GM18499 (cell line): ENCODE results near the gene CPXM2.
"Not testable (repeated sequence)": the region's sequence is repeated elsewhere in the genome, so short reads cannot be mapped to it uniquely, and the experiment has no call there.

Source experiments
- ATAC-seq: cut with Tn5 transposase; IDR thresholded peaks from one replicate; pipeline ENCODE4 v1.9.1; 2021; ENCODE audit warnings: moderate number of reproducible peaks; ENCODE audit not compliant: insufficient read depth, unreplicated experiment

CPXM2 gene

GRCh38 chr10:123754123-123754522 lies 137.5 kb downstream of the CPXM2 start:
- no peak for ATAC-seq

DNA sequence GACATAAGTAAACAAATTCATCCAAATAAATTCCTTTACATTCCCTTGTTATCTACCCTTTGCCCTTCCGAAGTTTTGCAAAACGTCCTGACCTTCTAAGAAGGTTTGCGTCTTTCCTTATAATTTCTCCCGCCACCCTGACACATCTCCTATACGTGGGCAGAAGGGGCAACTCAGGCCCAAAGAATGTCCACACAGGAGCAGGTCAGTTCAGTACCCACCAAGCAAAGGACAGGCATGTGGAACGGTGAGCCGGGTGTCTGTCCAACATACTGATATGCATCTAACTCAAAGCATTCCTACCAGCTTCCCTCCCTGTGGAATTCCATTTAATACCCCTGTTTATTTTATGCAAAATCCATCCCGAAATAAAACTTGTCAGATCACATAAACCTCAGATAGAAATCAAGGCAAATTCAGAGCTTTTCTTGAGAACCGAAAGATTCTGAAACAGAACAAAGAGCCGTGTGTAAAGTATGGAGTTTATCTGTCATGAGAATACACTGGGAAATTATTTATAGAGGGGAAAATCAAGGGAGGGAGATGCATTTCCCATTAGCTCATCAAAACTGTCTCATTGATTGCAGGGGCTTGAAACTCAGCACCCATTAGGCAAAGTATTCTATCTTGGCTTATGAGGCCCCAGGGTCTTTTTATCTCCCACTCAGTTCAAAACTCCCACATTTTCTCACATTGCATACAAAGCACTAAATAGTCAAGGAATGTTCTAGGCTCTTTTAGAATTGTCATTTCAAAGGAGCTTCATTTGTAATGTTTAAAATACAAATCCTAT lies 140.1 kb downstream of the CPXM2 start:
- no peak for ATAC-seq

GRCh38 chr10:123750901-123751300 lies 140.7 kb downstream of the CPXM2 start:
- no peak for ATAC-seq

GRCh38 chr10:123748711-123749110 lies 142.9 kb downstream of the CPXM2 start:
- no peak for ATAC-seq

DNA sequence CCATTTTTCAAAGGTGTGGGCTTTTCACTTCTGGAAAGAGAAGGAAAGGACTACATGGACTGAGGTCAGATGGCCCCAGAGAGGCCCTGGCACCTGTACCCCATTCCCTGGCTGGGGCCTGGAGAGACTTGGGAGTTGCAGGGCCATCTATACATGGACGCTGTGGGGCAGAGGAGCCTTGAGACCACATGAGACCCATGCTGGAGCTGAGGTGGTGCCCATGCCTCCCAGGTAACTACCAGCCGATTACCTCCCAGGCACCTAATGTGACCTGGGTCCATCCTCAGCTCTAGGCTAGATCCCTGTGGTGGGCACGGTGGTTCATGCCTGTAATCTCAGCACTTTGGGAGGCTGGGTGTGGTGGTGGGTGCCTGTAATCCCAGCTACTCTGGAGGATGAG lies 144.2 kb downstream of the CPXM2 start:
- no peak for ATAC-seq

DNA sequence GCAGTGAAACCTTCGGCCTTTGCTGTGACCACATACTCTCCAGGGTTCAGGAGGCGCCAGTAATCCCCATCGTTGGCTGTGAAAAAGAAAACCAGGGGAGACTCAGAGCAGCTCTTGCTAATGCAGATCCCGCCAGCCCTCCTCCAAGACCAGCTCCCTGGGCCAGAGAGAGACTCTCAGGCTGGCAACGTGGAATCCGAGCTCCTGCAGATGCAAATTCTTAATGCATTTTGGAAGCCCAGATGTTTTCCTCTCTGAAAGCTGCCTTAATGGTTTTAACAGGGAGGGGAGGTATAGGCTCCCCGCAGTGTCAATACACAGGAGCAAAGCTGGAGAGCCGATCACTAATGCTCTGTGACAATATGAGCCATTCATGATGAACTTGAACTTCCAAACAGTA lies 144.7 kb downstream of the CPXM2 start:
- ATAC-seq, result no peak

GRCh38 chr10:123746520-123746919 lies 145.1 kb downstream of the CPXM2 start:
- ATAC-seq, result no peak

GRCh38 chr10:123746061-123746460 lies 145.5 kb downstream of the CPXM2 start:
- no peak for ATAC-seq

- ATAC-seq, result no peak
Measured at GRCh38 chr10:123744224-123744536, 147.4 kb downstream of the CPXM2 start.

GRCh38 chr10:123743441-123744223 lies 148.0 kb downstream of the CPXM2 start:
- ATAC-seq, result no peak

- no peak for ATAC-seq
Measured at GRCh38 chr10:123742751-123743440, 148.7 kb downstream of the CPXM2 start.

GRCh38 chr10:123741711-123742110 lies 149.9 kb downstream of the CPXM2 start:
- no peak for ATAC-seq

- ATAC-seq, result no peak
Measured at GRCh38 chr10:123741146-123741545, 150.5 kb downstream of the CPXM2 start.

DNA sequence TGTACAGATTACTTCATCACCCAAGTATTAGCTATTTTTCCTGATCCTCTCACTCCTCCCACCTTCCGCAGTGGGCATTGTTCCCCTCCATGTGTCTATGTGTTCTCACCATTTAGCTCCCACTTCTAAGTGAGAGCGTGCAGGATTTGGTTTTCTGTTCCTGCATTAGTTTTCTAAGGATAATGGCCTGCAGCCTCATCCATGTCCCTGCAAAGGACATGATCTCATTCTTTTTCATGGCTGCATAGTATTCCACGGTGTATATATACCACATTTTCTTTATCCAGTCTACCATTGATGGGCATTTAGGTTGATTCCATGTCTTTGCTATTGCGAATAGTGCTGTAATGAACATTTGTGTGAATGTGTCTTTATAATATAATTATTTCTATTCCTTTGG lies 154.7 kb downstream of the CPXM2 start:
- not testable (repeated sequence) for ATAC-seq

GRCh38 chr10:123729523-123729922 lies 162.1 kb downstream of the CPXM2 start:
- ATAC-seq, result no peak

DNA sequence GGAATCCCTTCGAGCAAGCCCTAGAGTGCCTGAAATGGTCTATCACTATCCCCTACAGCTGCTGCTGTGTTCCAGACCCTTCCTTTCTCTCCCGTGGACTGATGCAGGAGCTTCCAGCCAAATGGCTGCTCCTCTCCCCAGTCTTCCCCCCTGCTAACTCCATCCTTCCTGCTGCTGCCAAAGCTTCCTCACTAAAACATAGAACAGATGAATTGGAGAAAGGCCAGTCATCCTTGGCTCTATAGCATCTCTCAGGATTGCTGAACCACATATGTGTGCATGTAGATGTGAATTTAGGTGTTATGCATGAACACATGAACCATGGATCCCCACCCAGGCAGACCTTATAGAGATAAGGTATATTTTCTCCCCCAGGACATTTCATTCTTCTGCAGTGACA lies 164.8 kb downstream of the CPXM2 start:
- ATAC-seq, result no peak

- no peak for ATAC-seq
Measured at GRCh38 chr10:123726381-123726780, 165.2 kb downstream of the CPXM2 start.

GRCh38 chr10:123724747-123725146 lies 166.9 kb downstream of the CPXM2 start:
- no peak for ATAC-seq

DNA sequence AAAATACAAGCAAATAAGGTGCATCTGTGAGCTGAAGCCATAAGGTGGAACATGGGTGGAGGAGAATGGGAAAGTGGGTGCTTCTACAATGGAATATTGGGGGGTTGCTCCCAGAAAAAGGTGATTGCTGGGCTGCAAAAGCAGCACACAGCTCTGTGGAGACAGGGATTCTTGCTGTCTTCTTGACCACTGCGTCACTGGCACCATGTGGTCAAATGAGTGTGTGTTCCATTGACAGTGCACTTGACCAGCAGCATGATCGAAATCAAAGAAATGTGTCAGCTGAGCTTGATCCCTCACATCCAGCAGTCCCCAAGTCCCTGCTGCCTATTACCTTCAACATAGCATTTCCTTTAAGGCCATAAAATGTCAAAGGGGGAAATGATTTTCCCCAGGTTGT lies 169.3 kb downstream of the CPXM2 start:
- no peak for ATAC-seq

GRCh38 chr10:123721441-123722049 lies 170.1 kb downstream of the CPXM2 start:
- ATAC-seq, result no peak

DNA sequence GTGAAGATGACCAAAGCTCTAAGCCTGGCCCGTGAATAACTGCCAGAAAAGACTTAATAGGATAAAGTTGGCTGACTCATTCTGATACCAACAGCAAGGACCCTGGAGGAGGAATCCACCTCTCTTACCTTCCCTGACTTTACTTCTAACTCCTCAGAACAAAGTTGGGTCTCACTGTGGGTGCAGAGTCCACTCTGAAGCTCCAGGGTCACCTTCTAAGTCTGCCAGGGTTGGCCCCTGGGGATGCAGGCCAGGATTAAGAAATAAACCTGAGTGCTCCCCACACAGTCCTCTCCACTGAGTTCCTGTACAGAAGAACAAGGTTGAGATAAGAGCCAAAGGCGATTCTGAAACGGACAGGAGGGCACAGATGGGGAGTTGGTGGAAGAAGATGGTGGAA lies 171.1 kb downstream of the CPXM2 start:
- ATAC-seq, result no peak
